Activated CD8-positive, alpha-beta T cell treated with anti-CD3 and anti-CD28 coated beads for 36 hours (primary cell): Measurements from ENCODE around the gene ZSCAN5A. TPM values are rescaled to one million over a fixed set of nuclear protein-coding genes. Genes with fewer than 3 reads are reported as not detected.
"Not testable (repeated sequence)": the region's sequence is repeated elsewhere in the genome, so short reads cannot be mapped to it uniquely, and the experiment has no call there.

Experiments
- ATAC-seq: fragments of 200-7000 bp; cut with Tn5 transposase; one replicate; pipeline ENCODE4 v1.10.0; 2021; ENCODE audit warnings: mild to moderate bottlenecking, moderate library complexity
- CTCF ChIA-PET: fragments of 350-600 bp; sonication (Branson Sonifier 250); formaldehyde crosslinking; loops from one replicate; lab custom pipeline; 2021; ENCODE audit warnings: antibody characterized with exemption; lab: Charles Lee
- POLR2A ChIA-PET: fragments of 350-600 bp; sonication (Branson Sonifier 250); formaldehyde crosslinking; loops from one replicate; lab custom pipeline; 2021; ENCODE audit warnings: antibody characterized with exemption; lab: Charles Lee
- DNase-seq: peaks from one replicate; pipeline ENCODE4 v3.0.0-alpha.2; 2020
- H3K27ac Mint-ChIP-seq: one replicate; pipeline ENCODE4 v1.8.0; 2021; ENCODE audit warnings: mild to moderate bottlenecking, mixed read lengths
- H3K27me3 Mint-ChIP-seq: one replicate; pipeline ENCODE4 v1.8.0; 2021; ENCODE audit warnings: mixed read lengths
- H3K36me3 Mint-ChIP-seq: one replicate; pipeline ENCODE4 v1.8.0; 2021; ENCODE audit warnings: low read depth, mixed read lengths
- H3K4me1 Mint-ChIP-seq: one replicate; pipeline ENCODE4 v1.8.0; 2021; ENCODE audit warnings: low read depth, mixed read lengths
- H3K4me3 Mint-ChIP-seq: one replicate; pipeline ENCODE4 v1.8.0; 2021; ENCODE audit warnings: mild to moderate bottlenecking, moderate library complexity, mixed read lengths
- H3K9me3 Mint-ChIP-seq: one replicate; pipeline ENCODE4 v1.8.0; 2021; ENCODE audit warnings: mixed read lengths
- CTCF ChIP-seq: fragments of 200-600 bp; IDR thresholded peaks from one replicate; pipeline ENCODE4 v1.8.0; 2022; ENCODE audit warnings: antibody characterized with exemption, mild to moderate bottlenecking
- intact Hi-C: fragments of 100-400 bp; cut with micrococcal nuclease; formaldehyde crosslinking; loops from one replicate; pipeline ENCODE4 v1.10.0; 2022
- total RNA-seq, 2 experiments: library from RNA; stranded (reverse); gene quantifications; one replicate each; pipeline ENCODE4 v1.2.3, GENCODE V29; 2021

The ZSCAN5A gene
- total RNA-seq, 2 experiments from 2014 or later, result 7.7 to 9.0 TPM

- H3K27me3 Mint-ChIP-seq, result no peaks in the 10 kb centered on the region
- DNase-seq (no peak), ATAC-seq (no peak)
- H3K4me1 Mint-ChIP-seq, result no peaks in the 10 kb centered on the region
- no peak for TF ChIP-seq CTCF
- H3K9me3 Mint-ChIP-seq, result no peaks in the 10 kb centered on the region
- no peak overlapping the region for H3K4me3 Mint-ChIP-seq
- H3K27ac Mint-ChIP-seq, result no peak overlapping the region
- ChIA-PET POLR2A (no interaction called here), CTCF (interaction anchor here (1.4 kb wide), 1 partner anchor 85 kb away, joined by 3 read pairs; no protein-coding TSS in a partner anchor)
- no peaks in the 10 kb centered on the region for H3K36me3 Mint-ChIP-seq
- intact Hi-C loops, result no loop called here
Measured at GRCh38 chr19:56263319-56263718, 51.3 kb downstream of the ZSCAN5A start.

- H3K9me3 Mint-ChIP-seq, H3K36me3 Mint-ChIP-seq, DNase-seq, H3K27me3 Mint-ChIP-seq, H3K27ac Mint-ChIP-seq, H3K4me1 Mint-ChIP-seq, POLR2A ChIA-PET, intact Hi-C loops, H3K4me3 Mint-ChIP-seq, ATAC-seq: not testable (repeated sequence)
- CTCF ChIA-PET, result interaction anchor here (1.6 kb wide), 1 partner anchor 9 kb away, joined by 6 read pairs; no protein-coding TSS in a partner anchor
Measured at GRCh38 chr19:56261932-56262331, 52.7 kb downstream of the ZSCAN5A start.

- TF ChIP-seq CTCF, result no peak
- ATAC-seq (no peak), DNase-seq (no peak)
- Mint-ChIP-seq H3K9me3 (no peaks in the 10 kb centered on the region), H3K27me3 (no peaks in the 10 kb centered on the region), H3K4me1 (no peaks in the 10 kb centered on the region), H3K27ac (no peak overlapping the region), H3K4me3 (no peak overlapping the region), H3K36me3 (no peaks in the 10 kb centered on the region)
- intact Hi-C loops, result no loop called here
- ChIA-PET POLR2A (no interaction called here), CTCF (interaction anchor here (1.6 kb wide), 1 partner anchor 8 kb away, joined by 6 read pairs; no protein-coding TSS in a partner anchor)
Measured at GRCh38 chr19:56261145-56261544, 53.5 kb downstream of the ZSCAN5A start.

- ChIA-PET POLR2A (no interaction called here), CTCF (interaction anchor here (1.3 kb wide), 1 partner anchor 52 kb away, joined by 4 read pairs; no protein-coding TSS in a partner anchor)
- intact Hi-C loops, result loop anchor here (10.0 kb wide), 1 partner anchor 97 kb away; no protein-coding TSS in a partner anchor
- Mint-ChIP-seq H3K4me3 (no peak overlapping the region), H3K36me3 (no peaks in the 10 kb centered on the region), H3K4me1 (no peaks in the 10 kb centered on the region), H3K27ac (no peak overlapping the region), H3K27me3 (no peaks in the 10 kb centered on the region), H3K9me3 (no peaks in the 10 kb centered on the region)
- ATAC-seq (no peak), DNase-seq (no peak)
- no peak for TF ChIP-seq CTCF
Measured at GRCh38 chr19:56258272-56258671, 56.4 kb downstream of the ZSCAN5A start.

- TF ChIP-seq CTCF, result peak; percentile 46
- Mint-ChIP-seq H3K27ac (no peak overlapping the region), H3K27me3 (no peaks in the 10 kb centered on the region), H3K36me3 (peaks cover 4% of the 10 kb centered on the region), H3K4me3 (no peak overlapping the region), H3K9me3 (peaks cover 4% of the 10 kb centered on the region), H3K4me1 (no peaks in the 10 kb centered on the region)
- ATAC-seq, result no peak
- intact Hi-C loops, result loop anchor here (5.0 to 10.0 kb wide), 2 partner anchors 101 to 186 kb away; no protein-coding TSS in a partner anchor
- POLR2A ChIA-PET, result no interaction called here
- no peak for DNase-seq
- CTCF ChIA-PET, result interaction anchor here (0.7 to 3.9 kb wide), 28 partner anchors 8 to 194 kb away, joined by 3 to 42 read pairs (median 6); partner anchors contain the start of gene ZNF444
Measured at GRCh38 chr19:56253737-56254136, 60.9 kb downstream of the ZSCAN5A start.
